HG03039 (cell line): ENCODE measurements around the gene KLHL11.

ENCODE experiments used
- ATAC-seq: cut with Tn5 transposase; IDR thresholded peaks from one replicate; pipeline ENCODE4 v1.9.1; 2021; ENCODE audit warnings: mild to moderate bottlenecking, moderate library complexity; ENCODE audit not compliant: unreplicated experiment

KLHL11 gene

GRCh38 chr17:41864836-41865595 is at the start of gene KLHL11:
Gene KLHL11 (minus strand): TSS chr17:41865423. CDS start chr17:41865370, 53 bp downstream.
- ATAC-seq: peak; percentile 74

GRCh38 chr17:41915020-41915419 is 49.8 kb upstream of the KLHL11 start:
- ATAC-seq: no peak

DNA sequence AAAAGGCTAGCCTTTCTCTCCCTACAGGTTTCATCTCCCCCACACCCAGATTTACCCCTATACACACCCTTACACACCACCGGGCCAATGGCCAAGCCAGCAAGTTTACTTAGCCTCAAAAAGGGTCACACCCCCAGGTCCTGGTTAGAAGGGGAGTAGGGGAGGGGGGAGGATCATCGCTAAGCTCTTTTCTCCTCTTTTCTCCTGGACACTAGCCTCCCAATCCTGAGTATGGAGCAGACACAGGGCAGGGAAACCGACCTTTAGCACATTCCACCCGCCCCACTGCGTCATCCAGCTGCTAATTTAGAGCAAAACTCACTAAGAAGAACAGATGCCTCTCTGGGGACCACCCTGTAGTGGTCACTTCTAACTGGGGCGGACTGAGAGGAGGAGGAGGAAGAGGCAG is 49.1 kb upstream of the KLHL11 start:
- no peak for ATAC-seq

- ATAC-seq: no peak
These were observed 48.6 kb upstream of the KLHL11 start for GRCh38 chr17:41913798-41914197.

- no peak for ATAC-seq
These were observed 47.7 kb upstream of the KLHL11 start for GRCh38 chr17:41912925-41913324.

DNA sequence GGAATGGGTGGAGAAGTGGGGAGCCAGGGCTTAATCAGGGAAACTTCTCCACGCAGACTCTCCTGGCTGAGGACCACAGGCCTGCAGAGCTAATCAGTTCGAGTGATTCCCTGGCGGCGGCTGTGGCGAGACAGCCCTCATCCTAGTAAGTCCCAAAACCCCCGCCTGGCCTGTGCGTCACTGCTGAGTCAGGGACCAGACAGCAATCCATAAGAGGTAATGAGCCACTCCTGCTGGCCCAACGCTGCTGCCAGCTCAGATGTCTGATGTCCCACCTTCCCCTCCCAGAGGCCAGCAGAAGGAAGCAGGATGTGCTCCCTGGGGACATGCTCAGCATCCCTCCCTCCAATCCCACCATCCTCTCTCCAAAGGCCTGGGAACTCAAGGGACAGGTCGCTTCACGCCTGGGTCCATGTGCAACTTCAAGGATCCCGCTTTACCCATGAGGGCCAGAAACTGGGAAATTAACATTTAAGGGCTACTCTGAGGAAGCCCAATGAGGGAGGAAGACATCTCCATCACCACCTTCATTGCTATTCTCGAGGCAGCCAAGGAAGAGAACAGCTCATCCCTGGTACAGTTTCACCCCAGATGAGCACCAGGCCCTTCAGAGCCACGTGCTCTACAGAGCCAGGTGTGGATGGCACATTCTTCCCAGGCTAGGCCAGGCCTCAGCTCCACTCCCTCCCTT is 45.6 kb upstream of the KLHL11 start:
- ATAC-seq: no peak

DNA sequence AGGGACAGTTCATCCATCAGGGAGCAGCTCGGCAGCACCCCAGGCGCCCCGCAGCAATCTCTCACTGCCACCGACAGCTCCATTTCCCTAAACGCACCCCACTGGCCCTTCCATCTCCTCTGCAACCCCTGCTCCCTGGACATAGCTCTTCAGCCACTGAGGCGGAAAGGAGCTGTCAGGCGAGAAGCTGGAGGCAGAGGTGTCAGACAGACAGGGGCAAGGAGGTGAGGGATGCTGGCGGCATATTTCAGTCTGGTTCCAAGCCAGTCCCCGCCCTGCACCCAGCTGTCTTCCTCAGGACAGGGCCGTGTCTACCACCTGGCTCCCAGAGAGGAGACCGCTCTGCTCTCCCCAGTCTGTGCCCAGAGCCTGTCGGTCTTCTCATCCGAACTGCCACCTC is 43.9 kb upstream of the KLHL11 start:
- ATAC-seq: no peak

- no peak for ATAC-seq
These were observed 42.7 kb upstream of the KLHL11 start for GRCh38 chr17:41907633-41908539.

DNA sequence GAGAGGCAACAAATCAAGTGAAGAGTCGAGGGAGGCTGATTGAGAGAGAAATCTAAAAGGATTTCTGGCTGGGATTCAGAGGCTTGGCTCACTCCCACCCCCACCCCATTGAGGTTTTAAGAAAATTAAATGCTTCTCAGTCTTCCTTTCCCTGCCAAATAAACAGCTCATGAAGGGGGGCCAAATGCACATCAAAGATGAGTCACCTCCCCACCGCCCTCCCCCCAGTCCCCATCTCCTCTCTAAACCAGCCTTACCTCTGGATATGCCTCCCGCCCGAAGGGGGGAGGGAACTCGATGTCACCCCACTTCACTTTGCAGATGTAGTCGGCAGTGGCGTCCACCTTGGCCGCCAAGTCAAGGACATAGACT is 41.9 kb upstream of the KLHL11 start:
- ATAC-seq: no peak

DNA sequence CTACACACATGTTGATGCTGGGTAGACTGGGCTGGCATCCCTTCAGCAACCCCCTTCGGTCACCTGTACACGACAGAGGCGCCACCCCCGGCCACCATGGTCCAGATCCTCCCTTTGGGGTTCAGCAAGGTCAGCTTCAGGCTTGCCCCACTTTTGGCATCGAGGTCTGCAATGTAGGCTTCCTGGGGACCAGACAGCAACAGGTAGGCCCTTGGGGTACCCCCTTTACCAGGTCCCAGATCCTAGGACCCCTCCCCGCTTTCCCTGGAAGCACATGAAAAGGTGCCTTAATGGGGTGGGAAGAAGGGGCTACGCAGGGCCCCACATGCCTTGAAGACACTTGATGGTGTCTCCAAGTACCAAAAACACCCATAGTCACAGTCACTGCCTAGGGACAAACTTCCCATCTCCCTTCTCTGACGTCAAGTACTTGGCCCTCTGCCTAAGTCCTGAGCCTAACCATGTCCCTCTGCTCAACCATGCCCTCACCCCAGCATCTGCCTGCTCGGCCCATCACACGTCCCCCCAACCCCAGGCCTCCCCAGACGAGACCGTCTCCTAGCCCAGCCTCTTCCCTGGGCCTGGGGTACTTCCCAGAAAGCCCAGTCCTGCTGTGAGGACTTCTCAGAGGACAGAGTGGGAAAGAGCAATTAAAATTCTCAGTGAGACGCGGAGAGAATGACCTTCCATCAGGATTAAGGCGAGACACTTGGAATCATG is 41.4 kb upstream of the KLHL11 start:
- ATAC-seq: no peak

GRCh38 chr17:41905172-41905571 is 39.9 kb upstream of the KLHL11 start:
- ATAC-seq: no peak

GRCh38 chr17:41904242-41904841 is 39.1 kb upstream of the KLHL11 start:
- ATAC-seq: no peak

DNA sequence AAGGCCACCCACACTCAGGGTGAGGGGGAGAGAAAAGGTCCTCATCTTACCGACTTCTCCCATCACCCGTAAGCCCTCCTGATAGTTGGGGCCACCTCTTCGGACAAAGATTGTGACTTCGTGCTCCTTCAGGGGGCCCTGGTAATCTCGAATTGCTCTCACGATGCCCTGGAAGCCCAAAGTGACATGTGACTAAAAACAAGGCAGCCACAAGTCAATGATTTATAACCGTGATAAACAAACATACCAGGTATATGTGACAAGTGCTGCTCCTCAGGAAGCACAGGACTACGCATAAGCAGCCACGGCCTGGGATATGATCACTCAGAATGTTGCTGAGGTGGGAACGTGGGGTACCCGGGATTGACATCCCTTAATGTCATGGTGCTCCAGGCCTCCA is 36.4 kb upstream of the KLHL11 start:
- ATAC-seq: no peak

- no peak for ATAC-seq
These were observed 31.5 kb upstream of the KLHL11 start for GRCh38 chr17:41896726-41897125.

DNA sequence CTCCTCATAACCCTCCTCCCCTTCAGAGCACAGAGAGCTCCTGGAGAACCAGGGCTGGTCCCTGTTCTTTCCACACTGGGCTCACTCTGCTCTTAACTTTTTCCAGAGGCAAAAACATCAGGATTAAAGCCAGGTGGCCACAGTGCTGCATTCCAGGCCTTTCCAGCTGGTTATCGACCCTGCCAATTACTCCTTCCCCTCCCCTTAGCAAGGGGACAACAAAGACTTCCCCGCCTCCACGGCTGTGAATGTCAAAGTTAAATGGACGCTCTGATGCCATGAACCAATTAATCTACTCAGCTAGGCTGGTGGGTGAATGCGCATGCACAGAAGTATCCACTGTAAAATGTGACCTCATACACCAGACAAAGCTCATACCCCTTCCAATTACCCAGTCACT is 30.4 kb upstream of the KLHL11 start:
- ATAC-seq: no peak

DNA sequence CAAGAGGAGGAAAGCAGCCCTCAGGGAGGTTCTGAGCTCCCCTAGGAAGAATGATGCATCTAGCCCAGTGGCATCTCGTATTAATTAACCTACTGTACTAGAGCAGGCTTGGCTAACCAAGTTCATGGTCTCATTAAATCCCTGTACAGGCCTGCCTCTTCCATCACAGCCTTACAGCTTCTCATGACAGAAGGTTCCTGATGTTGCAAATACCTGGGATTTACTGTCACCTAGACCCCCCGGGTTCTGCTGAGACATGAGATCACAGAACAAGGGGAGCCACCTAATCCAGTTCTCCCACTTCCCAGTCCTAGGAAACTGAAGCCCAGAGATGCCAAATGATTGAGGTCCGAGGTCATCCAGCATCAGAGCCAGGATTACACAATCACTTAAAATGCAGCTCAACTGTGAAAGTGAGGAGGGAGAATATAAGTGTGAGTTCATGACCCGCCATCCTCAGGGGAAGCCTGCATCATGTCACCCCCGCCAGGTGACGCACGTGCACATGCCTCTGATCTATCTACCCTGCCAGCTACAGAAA is 29.6 kb upstream of the KLHL11 start:
- ATAC-seq: no peak

GRCh38 chr17:41893384-41893783 is 28.2 kb upstream of the KLHL11 start:
- ATAC-seq: no peak

DNA sequence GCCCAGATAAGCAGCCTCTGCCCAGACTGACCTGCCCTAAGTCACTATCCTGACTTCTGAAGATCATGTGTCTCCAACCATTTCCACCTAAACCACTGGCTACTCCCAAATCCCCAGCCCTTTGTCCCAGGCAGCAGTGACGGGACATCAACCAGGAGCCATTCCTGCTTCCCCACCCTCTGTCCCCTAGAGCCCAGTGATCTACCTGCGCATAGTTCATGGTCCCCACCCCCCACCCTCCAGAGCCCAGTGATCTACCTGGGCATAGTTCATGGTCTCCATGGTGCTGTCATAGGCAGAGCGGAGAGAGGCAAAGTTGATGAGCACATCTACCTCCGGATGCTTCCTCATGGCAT is 26.8 kb upstream of the KLHL11 start:
- no peak for ATAC-seq

GRCh38 chr17:41891135-41892020 is 26.2 kb upstream of the KLHL11 start:
- ATAC-seq: no peak
